Activated CD8-positive, alpha-beta T cell treated with anti-CD3 and anti-CD28 coated beads for 36 hours (primary cell): Measurements from ENCODE around the gene NTN5. TPM values are rescaled to one million over a fixed set of nuclear protein-coding genes. Genes with fewer than 3 reads are reported as not detected.
"Not testable (repeated sequence)": the region's sequence is repeated elsewhere in the genome, so short reads cannot be mapped to it uniquely, and the experiment has no call there.

ENCODE experiments used
- ATAC-seq: fragments of 200-7000 bp; cut with Tn5 transposase; one replicate; pipeline ENCODE4 v1.10.0; 2021; ENCODE audit warnings: mild to moderate bottlenecking, moderate library complexity
- CTCF ChIA-PET: fragments of 350-600 bp; sonication (Branson Sonifier 250); formaldehyde crosslinking; loops from one replicate; lab custom pipeline; 2021; ENCODE audit warnings: antibody characterized with exemption; lab: Charles Lee
- POLR2A ChIA-PET: fragments of 350-600 bp; sonication (Branson Sonifier 250); formaldehyde crosslinking; loops from one replicate; lab custom pipeline; 2021; ENCODE audit warnings: antibody characterized with exemption; lab: Charles Lee
- DNase-seq: peaks from one replicate; pipeline ENCODE4 v3.0.0-alpha.2; 2020
- H3K27ac Mint-ChIP-seq: one replicate; pipeline ENCODE4 v1.8.0; 2021; ENCODE audit warnings: mild to moderate bottlenecking, mixed read lengths
- H3K27me3 Mint-ChIP-seq: one replicate; pipeline ENCODE4 v1.8.0; 2021; ENCODE audit warnings: mixed read lengths
- H3K36me3 Mint-ChIP-seq: one replicate; pipeline ENCODE4 v1.8.0; 2021; ENCODE audit warnings: low read depth, mixed read lengths
- H3K4me1 Mint-ChIP-seq: one replicate; pipeline ENCODE4 v1.8.0; 2021; ENCODE audit warnings: low read depth, mixed read lengths
- H3K4me3 Mint-ChIP-seq: one replicate; pipeline ENCODE4 v1.8.0; 2021; ENCODE audit warnings: mild to moderate bottlenecking, moderate library complexity, mixed read lengths
- H3K9me3 Mint-ChIP-seq: one replicate; pipeline ENCODE4 v1.8.0; 2021; ENCODE audit warnings: mixed read lengths
- CTCF ChIP-seq: fragments of 200-600 bp; IDR thresholded peaks from one replicate; pipeline ENCODE4 v1.8.0; 2022; ENCODE audit warnings: antibody characterized with exemption, mild to moderate bottlenecking
- intact Hi-C: fragments of 100-400 bp; cut with micrococcal nuclease; formaldehyde crosslinking; loops from one replicate; pipeline ENCODE4 v1.10.0; 2022
- total RNA-seq, 2 experiments: library from RNA; stranded (reverse); gene quantifications; one replicate each; pipeline ENCODE4 v1.2.3, GENCODE V29; 2021

Gene NTN5
- total RNA-seq, 2 experiments from 2014 or later, result 0.16 to 0.83 TPM

GRCh38 chr19:48680436-48681126 lies 7.8 kb upstream of the NTN5 start:
- Mint-ChIP-seq H3K4me1 (no peaks in the 10 kb centered on the region), H3K36me3 (no peaks in the 10 kb centered on the region), H3K9me3 (no peaks in the 10 kb centered on the region), H3K4me3 (no peak overlapping the region), H3K27me3 (no peaks in the 10 kb centered on the region), H3K27ac (no peak overlapping the region)
- DNase-seq (no peak), ATAC-seq (no peak)
- ChIA-PET CTCF (interaction anchor here (1.0 kb wide), 1 partner anchor 108 kb away, joined by 3 read pairs; no protein-coding TSS in a partner anchor), POLR2A (interaction anchor here (0.6 kb wide), 1 partner anchor 18 kb away, joined by 3 read pairs; no protein-coding TSS in a partner anchor)
- no peak for TF ChIP-seq CTCF
- intact Hi-C loops, result no loop called here

- H3K27me3 Mint-ChIP-seq, H3K4me1 Mint-ChIP-seq, H3K9me3 Mint-ChIP-seq, H3K27ac Mint-ChIP-seq, intact Hi-C loops, ATAC-seq, H3K4me3 Mint-ChIP-seq, H3K36me3 Mint-ChIP-seq, DNase-seq: not testable (repeated sequence)
- POLR2A ChIA-PET, result interaction anchor here (0.6 kb wide), 1 partner anchor 18 kb away, joined by 3 read pairs; no protein-coding TSS in a partner anchor
- CTCF ChIA-PET, result interaction anchor here (1.0 kb wide), 1 partner anchor 108 kb away, joined by 3 read pairs; no protein-coding TSS in a partner anchor
Measured at GRCh38 chr19:48680006-48680405, 7.2 kb upstream of the NTN5 start.

- ChIA-PET POLR2A (no interaction called here), CTCF (no interaction called here)
- intact Hi-C loops, result no loop called here
Measured at GRCh38 chr19:48678201-48678600, 5.4 kb upstream of the NTN5 start.

GRCh38 chr19:48676887-48677286 lies 4.1 kb upstream of the NTN5 start:
- Mint-ChIP-seq H3K4me1 (peaks cover 3% of the 10 kb centered on the region), H3K4me3 (no peak overlapping the region), H3K27ac (no peak overlapping the region), H3K36me3 (no peaks in the 10 kb centered on the region), H3K27me3 (no peaks in the 10 kb centered on the region), H3K9me3 (no peaks in the 10 kb centered on the region)
- CTCF ChIA-PET, result interaction anchor here (1.0 to 3.1 kb wide), 3 partner anchors 24 to 112 kb away, joined by 3 to 15 read pairs (median 3); no protein-coding TSS in a partner anchor
- POLR2A ChIA-PET, result interaction anchor here (1.0 kb wide), 1 partner anchor 11 kb away, joined by 3 read pairs; no protein-coding TSS in a partner anchor
- DNase-seq, result no peak
- TF ChIP-seq CTCF, result no peak
- ATAC-seq, result no peak
- intact Hi-C loops, result no loop called here

More at GRCh38 chr19:48678201-48678600, 5.4 kb upstream of the NTN5 start:
- Mint-ChIP-seq H3K9me3 (no peaks in the 10 kb centered on the region), H3K36me3 (no peaks in the 10 kb centered on the region), H3K4me3 (no peak overlapping the region), H3K27me3 (no peaks in the 10 kb centered on the region), H3K4me1 (peaks cover 3% of the 10 kb centered on the region), H3K27ac (no peak overlapping the region)
- no peak for DNase-seq
- ATAC-seq, result no peak
- no peak for TF ChIP-seq CTCF

GRCh38 chr19:48676487-48676886 lies 3.7 kb upstream of the NTN5 start:
- no peak overlapping the region for H3K27ac Mint-ChIP-seq
- TF ChIP-seq CTCF, result no peak
- no peak overlapping the region for H3K4me3 Mint-ChIP-seq
- intact Hi-C loops, result no loop called here
- POLR2A ChIA-PET, result interaction anchor here (1.0 kb wide), 1 partner anchor 11 kb away, joined by 3 read pairs; no protein-coding TSS in a partner anchor
- CTCF ChIA-PET, result interaction anchor here (1.0 to 3.1 kb wide), 7 partner anchors 18 to 119 kb away, joined by 3 to 18 read pairs (median 6); partner anchors contain the start of gene RASIP1
- peaks cover 3% of the 10 kb centered on the region for H3K4me1 Mint-ChIP-seq
- no peaks in the 10 kb centered on the region for H3K27me3 Mint-ChIP-seq
- H3K36me3 Mint-ChIP-seq, result no peaks in the 10 kb centered on the region
- DNase-seq (no peak), ATAC-seq (no peak)
- H3K9me3 Mint-ChIP-seq, result no peaks in the 10 kb centered on the region
